Measurements from ENCODE around the gene TTLL6.
"Not testable (repeated sequence)": the region's sequence is repeated elsewhere in the genome, so short reads cannot be mapped to it uniquely, and the experiment has no call there.

TTLL6 gene

DNA sequence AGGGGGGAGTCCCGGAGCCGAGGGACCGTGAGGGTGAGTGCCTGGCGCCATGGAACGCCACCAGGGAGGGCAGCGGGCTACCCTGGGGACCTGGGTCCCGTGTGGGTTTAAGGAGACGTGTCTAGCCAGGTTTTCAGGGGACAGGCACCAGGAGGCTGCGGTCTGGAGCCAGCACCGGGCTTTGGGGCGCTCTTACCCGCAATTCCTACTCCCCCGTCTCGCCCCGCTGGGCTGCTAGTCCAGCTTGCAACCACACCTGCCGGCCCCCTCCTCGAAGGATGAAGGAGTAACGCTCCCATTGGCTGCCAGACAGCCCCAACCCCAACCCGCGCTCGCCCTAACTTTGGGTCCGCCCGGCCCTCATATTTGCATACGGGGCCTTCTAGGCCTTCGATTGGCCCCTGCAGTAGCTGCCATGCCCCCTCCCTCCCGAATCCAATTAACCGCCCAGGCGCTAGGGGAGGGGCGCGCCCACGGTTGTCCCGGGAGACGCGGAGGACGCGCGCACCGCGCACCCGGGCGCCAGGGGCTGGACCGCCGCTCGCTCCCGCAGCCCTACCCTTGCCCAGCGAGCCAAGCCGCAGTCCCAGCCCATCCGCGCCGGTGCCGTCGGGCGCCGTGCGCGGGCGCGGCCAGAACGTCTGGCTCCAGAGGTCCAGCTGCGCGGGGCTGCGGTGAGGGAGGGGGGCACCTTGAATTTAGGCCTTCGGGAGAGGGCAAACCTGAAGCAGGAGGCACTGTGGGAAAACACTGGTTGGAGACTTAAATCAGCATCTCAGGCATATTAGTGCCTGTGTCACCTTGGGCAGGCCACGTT lies at the start of gene TTLL6:
TTLL6 (minus strand) TSS at position 456 of the 817 bp plus-strand sequence; CDS start at position 299, 157 bp downstream.
- Mint-ChIP-seq H3K27me3 (peaks cover 76% of the 10 kb centered on the region), H3K9me3 (no peaks in the 10 kb centered on the region), H3K27ac (peak within 1 kb of the TSS in 1 of 2 donors; percentile 79), H3K4me1 (peaks cover 31% of the 10 kb centered on the region), H3K4me3 (peak within 1 kb of the TSS; percentile 79 to 82)
- ATAC-seq: peak; percentile 92
- DNase-seq: peak; percentile 55 to 60

- Mint-ChIP-seq H3K4me1 (no peaks in the 10 kb centered on the region), H3K9me3 (no peaks in the 10 kb centered on the region), H3K27me3 (no peaks in the 10 kb centered on the region), H3K27ac (peak overlapping the region; percentile 7 to 71), H3K4me3 (no peak overlapping the region)
- no peak for DNase-seq
- ATAC-seq: no peak
Observed at GRCh38 chr17:48860456-48860855, 43.4 kb upstream of the TTLL6 start.

DNA sequence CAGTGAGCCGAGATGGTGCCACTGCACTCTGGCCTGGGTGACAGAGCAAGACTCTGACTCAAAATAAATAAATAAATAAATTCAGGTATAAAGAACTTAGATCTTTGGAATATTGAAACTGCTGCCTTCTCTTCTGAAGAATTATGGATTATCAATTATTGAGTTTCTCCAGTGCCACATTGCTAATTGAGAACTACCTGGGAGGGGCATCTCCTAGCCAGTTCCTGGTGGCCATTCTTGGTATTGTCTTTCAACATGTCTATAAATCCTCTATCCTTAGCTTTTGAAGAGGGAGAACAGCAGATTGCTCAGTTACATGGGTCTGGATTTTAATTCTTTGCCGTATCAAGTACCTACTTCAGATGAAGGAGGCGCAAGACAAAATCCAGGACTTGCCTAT lies 43.0 kb upstream of the TTLL6 start:
- DNase-seq (no peak), ATAC-seq (no peak)
- H3K4me3 Mint-ChIP-seq: no peak overlapping the region
- no peaks in the 10 kb centered on the region for H3K9me3 Mint-ChIP-seq
- H3K27me3 Mint-ChIP-seq: no peaks in the 10 kb centered on the region
- H3K4me1 Mint-ChIP-seq: no peaks in the 10 kb centered on the region
- H3K27ac Mint-ChIP-seq: no peak overlapping the region

DNA sequence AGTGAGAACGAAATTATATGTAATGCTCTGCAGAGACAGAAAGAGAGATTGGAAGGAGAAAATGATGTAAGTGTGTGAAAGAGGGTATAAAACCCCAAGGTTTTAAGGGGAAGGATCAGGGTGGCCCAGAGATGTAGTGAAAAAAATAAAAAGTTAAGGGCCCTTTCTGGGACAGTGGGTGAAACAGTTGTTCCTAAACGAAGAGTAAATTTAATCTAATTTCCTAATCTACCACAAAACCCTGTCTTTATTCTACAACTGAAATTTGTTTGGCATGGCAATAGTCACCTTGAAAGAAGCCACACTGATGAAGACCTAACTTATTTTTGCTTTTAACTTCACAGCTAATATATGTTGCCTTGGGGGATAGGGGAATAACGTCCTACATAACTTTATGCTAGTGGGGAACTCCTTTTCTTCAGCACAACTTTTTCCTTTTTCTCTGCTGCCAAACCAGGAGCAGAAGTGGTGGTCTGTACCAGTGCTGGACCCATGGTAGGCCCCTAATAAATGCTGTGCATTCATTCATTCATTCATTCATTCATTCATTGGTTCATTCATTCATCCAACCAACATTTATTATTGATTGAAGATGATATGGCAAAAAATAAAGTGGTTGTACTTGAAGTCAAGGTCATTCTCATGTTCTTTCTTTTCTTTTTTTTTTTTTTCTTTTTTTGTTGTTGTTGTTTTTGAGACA lies 39.2 kb upstream of the TTLL6 start:
- H3K27ac Mint-ChIP-seq: peak overlapping the region in 1 of 2 donors; percentile 2
- no peak overlapping the region for H3K4me3 Mint-ChIP-seq
- H3K4me1 Mint-ChIP-seq: no peaks in the 10 kb centered on the region
- no peaks in the 10 kb centered on the region for H3K27me3 Mint-ChIP-seq
- ATAC-seq (peak; percentile 52), DNase-seq (no peak)
- H3K9me3 Mint-ChIP-seq: no peaks in the 10 kb centered on the region

DNA sequence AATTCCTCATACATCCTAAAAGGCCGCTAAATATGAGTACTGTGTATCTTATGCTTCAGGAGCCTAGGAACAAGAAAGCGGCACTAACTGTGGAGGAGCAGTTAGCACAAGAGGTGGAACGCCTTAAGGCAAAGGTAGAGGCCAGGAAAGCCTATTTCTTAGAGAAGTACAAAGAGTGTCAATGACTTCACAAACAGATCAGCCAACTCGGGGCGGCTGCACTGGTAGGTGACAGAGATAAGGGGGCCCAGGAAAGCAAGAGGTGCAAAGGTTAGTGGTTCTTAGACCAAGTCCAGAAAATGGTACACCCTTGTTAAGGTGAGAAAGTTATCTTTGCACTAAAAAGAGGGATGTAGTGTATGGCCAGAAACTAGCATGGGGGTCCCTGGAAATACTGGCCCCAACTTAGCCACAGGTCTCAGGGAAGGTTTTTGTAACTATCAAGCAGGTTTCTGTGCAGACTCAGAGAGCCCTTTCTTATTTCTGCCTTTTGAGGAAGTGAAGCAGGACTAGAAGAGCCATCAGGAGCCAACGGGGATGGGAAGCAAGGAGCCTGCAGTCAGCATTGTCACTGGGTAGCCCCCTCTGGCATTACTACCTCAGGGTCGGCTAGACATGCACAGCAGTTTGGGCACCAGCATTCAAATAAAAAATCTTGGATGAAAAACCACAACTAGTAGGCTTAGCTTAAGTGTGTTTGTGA lies 37.9 kb upstream of the TTLL6 start:
- Mint-ChIP-seq H3K9me3 (no peaks in the 10 kb centered on the region), H3K27me3 (no peaks in the 10 kb centered on the region), H3K4me3 (no peak overlapping the region), H3K4me1 (no peaks in the 10 kb centered on the region), H3K27ac (no peak overlapping the region)
- DNase-seq (no peak), ATAC-seq (no peak)

DNA sequence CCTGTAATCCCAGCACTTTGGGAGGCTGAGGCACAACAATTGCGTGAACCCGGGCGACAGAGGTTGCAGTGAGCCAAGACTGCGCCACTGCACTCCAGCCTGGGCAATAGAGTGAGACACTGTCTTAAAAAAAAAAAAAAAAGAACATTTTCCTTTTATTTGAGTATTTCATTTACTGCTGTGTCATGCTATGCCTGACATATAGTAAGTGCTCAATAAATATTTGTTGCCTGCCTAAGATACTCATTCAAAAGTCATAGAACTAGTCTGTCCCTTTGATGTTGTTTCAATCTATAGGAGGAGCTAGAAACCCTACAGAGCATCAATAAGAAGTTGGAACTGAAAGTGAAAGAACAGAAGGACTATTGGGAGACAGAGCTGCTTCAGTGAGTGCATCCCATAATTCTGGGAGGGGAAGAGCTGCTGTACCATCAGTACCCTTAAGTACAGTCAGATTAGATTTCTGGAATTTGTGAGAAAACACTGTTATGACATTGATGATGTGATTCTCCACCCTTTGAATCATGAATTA lies 33.8 kb upstream of the TTLL6 start:
- no peak overlapping the region for H3K27ac Mint-ChIP-seq
- no peaks in the 10 kb centered on the region for H3K27me3 Mint-ChIP-seq
- ATAC-seq (no peak), DNase-seq (no peak)
- H3K4me1 Mint-ChIP-seq: no peaks in the 10 kb centered on the region
- H3K9me3 Mint-ChIP-seq: no peaks in the 10 kb centered on the region
- no peak overlapping the region for H3K4me3 Mint-ChIP-seq

GRCh38 chr17:48843187-48843900 lies 26.3 kb upstream of the TTLL6 start:
- Mint-ChIP-seq H3K27me3 (no peaks in the 10 kb centered on the region), H3K9me3 (no peaks in the 10 kb centered on the region), H3K4me1 (peaks cover 42% of the 10 kb centered on the region), H3K27ac (no peak overlapping the region), H3K4me3 (no peak overlapping the region)
- DNase-seq (no peak), ATAC-seq (no peak)

GRCh38 chr17:48842746-48843145 lies 25.7 kb upstream of the TTLL6 start:
- peaks cover 48% of the 10 kb centered on the region for H3K4me1 Mint-ChIP-seq
- H3K4me3 Mint-ChIP-seq: no peak overlapping the region
- H3K27ac Mint-ChIP-seq: no peak overlapping the region
- ATAC-seq (no peak), DNase-seq (no peak)
- H3K27me3 Mint-ChIP-seq: no peaks in the 10 kb centered on the region
- H3K9me3 Mint-ChIP-seq: no peaks in the 10 kb centered on the region

DNA sequence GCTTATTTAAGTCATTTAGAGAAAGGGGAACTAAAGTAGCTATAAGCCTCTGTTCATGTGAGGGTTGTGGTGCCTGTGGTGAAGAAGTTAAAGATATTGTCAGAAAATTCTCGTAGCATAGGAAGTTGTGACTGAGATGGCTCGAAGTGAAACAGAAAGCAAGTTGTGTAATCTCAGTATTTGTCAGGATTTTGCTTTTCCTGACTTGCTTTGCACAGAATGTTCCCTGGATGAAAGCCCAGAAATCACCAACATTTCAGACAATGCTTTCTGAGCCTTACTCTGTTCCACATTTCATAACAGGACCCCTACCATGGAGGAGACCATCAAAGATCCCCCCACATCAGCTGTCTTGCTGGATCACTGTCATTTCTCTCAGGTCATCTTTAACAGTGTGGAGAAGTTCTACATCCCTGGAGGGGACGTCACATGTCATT lies 24.4 kb upstream of the TTLL6 start:
- no peaks in the 10 kb centered on the region for H3K9me3 Mint-ChIP-seq
- H3K4me3 Mint-ChIP-seq: peak overlapping the region; percentile 37 to 53
- peak; percentile 99 for ATAC-seq
- peak overlapping the region; percentile 25 to 50 for H3K27ac Mint-ChIP-seq
- DNase-seq: peak in 1 of 2 donors; percentile 46
- peaks cover 61% of the 10 kb centered on the region for H3K4me1 Mint-ChIP-seq
- no peaks in the 10 kb centered on the region for H3K27me3 Mint-ChIP-seq

DNA sequence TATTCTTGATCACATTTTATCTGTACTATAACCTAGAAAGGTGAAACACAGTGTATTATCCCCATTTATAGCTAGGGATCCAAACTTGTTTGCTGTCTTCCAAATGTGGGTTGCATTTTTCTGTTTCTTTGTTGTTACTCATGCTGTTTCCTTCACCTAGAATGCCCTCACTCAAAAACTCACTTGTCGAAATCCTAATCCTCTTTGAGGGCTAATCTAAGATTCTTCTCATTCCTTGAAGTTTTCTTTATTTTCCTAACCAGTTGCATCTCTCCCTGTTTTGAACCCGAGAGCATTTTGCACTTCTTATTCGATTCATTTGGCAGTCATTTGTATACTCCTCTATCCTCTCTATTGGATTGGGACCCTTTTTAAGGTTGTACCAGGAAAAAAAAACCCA lies 23.4 kb upstream of the TTLL6 start:
- H3K27me3 Mint-ChIP-seq: no peaks in the 10 kb centered on the region
- no peak overlapping the region for H3K27ac Mint-ChIP-seq
- peaks cover 71% of the 10 kb centered on the region for H3K4me1 Mint-ChIP-seq
- H3K4me3 Mint-ChIP-seq: peak overlapping the region; percentile 1 to 53
- no peaks in the 10 kb centered on the region for H3K9me3 Mint-ChIP-seq
- DNase-seq (no peak), ATAC-seq (no peak)

GRCh38 chr17:48837458-48837857 lies 20.4 kb upstream of the TTLL6 start:
- not testable (repeated sequence) for H3K9me3 Mint-ChIP-seq, H3K27me3 Mint-ChIP-seq
- peaks cover 92% of the 10 kb centered on the region for H3K4me1 Mint-ChIP-seq
- ATAC-seq (peak; percentile 65), DNase-seq (peak; percentile 15 to 21)
- H3K4me3 Mint-ChIP-seq: peak overlapping the region; percentile 72 to 80
- peak overlapping the region in 1 of 2 donors; percentile 9 for H3K27ac Mint-ChIP-seq

GRCh38 chr17:48835971-48836370 lies 18.9 kb upstream of the TTLL6 start:
- H3K4me3 Mint-ChIP-seq: peak overlapping the region; percentile 32 to 58
- DNase-seq (no peak), ATAC-seq (no peak)
- no peaks in the 10 kb centered on the region for H3K9me3 Mint-ChIP-seq
- H3K27ac Mint-ChIP-seq: no peak overlapping the region
- H3K27me3 Mint-ChIP-seq: no peaks in the 10 kb centered on the region
- peaks cover 85% of the 10 kb centered on the region for H3K4me1 Mint-ChIP-seq

DNA sequence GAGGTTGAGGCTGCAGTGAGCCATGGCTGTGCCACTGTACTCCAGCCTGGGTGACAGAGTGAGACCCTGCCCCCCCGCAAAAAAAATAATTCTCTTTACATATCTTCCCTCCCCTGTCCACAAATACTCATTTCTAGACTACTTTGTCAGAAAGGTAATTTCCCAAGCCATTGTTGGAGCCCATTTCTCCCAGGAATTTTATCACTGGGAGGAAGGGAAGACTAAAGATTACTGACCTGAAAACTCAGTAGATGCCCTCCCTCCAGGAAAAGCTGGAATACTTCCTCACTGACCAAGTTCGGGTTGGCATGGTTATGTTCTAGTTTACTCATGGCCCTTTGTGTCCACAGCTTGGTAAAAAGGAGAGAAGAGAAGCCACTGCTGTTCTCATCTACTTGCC lies 17.9 kb upstream of the TTLL6 start:
- Mint-ChIP-seq H3K4me3 (peak overlapping the region in 1 of 2 donors; percentile 32), H3K27me3 (no peaks in the 10 kb centered on the region), H3K27ac (no peak overlapping the region), H3K9me3 (no peaks in the 10 kb centered on the region), H3K4me1 (peaks cover 83% of the 10 kb centered on the region)
- DNase-seq (no peak), ATAC-seq (no peak)

DNA sequence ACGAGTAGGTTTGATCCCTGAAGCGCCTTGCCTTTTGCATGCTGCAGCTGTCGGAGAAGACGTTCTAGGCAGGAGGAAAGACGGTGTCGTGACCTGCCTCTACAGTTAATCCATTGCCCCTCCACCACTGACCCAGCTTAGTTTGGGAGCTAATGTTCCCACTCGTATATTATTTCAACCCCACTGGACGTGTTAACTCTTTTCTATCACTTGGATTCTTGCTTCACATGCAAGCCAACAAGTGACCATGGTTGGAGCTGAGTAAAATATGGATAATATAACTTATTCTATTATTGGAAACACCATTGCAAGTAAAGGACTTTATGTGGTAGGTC lies 14.5 kb upstream of the TTLL6 start:
- Mint-ChIP-seq H3K4me1 (peaks cover 67% of the 10 kb centered on the region), H3K27me3 (peaks cover 6% of the 10 kb centered on the region), H3K27ac (peak overlapping the region; percentile 98 to 100)

More for the DNA sequence above, 14.5 kb upstream of the TTLL6 start:
- Mint-ChIP-seq H3K4me3 (peak overlapping the region; percentile 97 to 98), H3K9me3 (no peaks in the 10 kb centered on the region)
- no peak for DNase-seq
- no peak for ATAC-seq
